Measurements from ENCODE around the gene AIM2. TPM values are rescaled to one million over a fixed set of nuclear protein-coding genes. Genes with fewer than 3 reads are reported as not detected.

The AIM2 gene
- total RNA-seq, 1 donor from 2014 or later = not detected

DNA sequence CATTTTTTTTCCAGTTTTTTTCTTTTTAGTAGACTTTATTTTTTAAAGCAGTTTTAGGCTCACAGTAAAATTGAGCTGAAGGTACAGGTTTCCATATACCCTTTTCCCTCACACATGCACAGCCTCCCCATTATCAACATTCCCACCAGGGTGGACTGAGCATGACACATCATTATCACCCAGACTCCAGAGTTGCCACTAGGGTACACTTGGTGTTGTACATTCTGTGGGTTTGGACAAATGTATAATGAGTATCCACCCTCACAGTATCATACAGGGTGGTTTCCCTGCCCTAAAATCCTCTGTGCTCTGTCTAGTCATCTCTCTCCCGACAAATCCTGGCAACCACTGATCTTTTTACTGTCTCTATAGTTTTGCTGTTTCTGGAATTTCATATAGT is 3.0 kb upstream of the AIM2 start:
- TF ChIP-seq, protein P1, sequence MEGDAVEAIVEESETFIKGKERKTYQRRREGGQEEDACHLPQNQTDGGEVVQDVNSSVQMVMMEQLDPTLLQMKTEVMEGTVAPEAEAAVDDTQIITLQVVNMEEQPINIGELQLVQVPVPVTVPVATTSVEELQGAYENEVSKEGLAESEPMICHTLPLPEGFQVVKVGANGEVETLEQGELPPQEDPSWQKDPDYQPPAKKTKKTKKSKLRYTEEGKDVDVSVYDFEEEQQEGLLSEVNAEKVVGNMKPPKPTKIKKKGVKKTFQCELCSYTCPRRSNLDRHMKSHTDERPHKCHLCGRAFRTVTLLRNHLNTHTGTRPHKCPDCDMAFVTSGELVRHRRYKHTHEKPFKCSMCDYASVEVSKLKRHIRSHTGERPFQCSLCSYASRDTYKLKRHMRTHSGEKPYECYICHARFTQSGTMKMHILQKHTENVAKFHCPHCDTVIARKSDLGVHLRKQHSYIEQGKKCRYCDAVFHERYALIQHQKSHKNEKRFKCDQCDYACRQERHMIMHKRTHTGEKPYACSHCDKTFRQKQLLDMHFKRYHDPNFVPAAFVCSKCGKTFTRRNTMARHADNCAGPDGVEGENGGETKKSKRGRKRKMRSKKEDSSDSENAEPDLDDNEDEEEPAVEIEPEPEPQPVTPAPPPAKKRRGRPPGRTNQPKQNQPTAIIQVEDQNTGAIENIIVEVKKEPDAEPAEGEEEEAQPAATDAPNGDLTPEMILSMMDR (conservative IDR thresholded peaks at IDR 0.05; ENCODE audit: low read depth, low read length) = no peak
- H3K4me3 ChIP-seq (ENCODE audit: low read depth, low read length) = no peak overlapping the region
- DNase-seq (ENCODE audit: low read depth) = no peak

DNA sequence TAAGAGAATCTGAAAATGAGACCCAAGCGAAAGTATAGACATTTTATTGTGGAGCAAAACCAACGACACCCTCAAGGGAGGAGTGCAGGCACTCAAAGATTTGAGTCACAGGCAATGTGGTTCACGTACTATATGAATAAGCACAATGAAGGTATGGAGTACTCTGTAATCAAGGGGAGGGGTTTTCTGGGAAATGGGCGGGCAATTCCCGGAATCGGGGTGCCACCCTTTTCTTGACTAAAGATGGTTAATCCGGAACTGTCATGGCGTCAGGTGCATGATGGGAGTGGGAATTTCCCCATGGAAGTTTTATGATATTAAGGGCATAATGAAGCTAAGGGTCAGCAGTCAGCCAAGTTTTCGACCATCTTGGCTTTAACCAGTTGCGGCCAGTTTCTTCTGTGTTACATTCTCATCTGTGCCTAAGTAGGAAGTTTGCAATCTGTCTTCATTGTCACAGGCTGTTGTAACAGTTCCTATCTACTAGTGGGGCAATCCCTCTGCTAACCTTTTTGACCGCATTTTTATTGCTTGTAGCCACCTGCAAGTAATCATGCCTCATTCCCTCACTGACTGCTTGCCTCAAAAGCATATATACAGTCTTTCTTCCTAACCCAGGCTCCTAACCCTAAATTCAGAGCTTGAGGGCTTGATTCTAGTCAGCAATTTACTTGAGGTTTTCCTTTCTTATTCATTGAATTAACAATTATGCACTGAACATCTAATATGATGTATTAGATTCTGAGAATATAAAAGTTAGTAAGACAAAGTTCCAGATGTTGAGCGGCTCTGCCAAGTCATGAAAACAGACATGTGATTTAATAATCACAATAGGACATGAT is 775 bp upstream of the AIM2 start:
- no peak for DNase-seq (ENCODE audit: low read depth)
- TF ChIP-seq, protein P1 (conservative IDR thresholded peaks at IDR 0.05; ENCODE audit: low read depth, low read length) = no peak
- no peak overlapping the region for H3K4me3 ChIP-seq (ENCODE audit: low read depth, low read length)

DNA sequence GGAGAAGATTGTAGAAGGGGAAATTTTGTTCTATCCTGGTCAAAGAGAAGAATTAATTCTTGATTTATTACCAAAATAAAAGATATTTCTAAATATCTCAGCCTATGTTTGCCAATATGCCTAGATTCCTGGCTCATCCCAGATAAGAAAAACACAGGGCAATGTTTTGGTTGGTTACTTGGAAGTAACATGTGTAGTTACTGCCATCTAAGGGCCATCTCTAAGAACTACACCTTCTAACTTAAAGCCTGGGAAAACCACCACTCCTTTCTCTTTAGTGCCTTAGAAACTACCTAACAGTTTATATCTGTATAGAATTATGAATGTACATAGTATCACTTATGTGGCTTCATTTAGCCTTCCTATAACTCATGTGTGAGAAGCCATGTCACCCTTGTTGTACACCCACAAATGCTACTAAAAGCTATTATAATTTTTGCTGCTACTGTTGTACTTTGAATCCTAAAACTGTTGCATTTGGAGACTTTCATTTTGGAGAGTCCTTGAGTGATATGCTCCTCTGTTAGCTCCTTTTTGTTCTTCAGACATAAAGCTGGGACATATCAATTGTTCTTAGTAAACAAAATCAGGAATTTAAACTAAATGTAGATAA is 4.5 kb downstream of the AIM2 start:
- no peak overlapping the region for H3K4me3 ChIP-seq (ENCODE audit: low read depth, low read length)
- peak; percentile 29 for DNase-seq (ENCODE audit: low read depth)
- TF ChIP-seq, protein P1 (conservative IDR thresholded peaks at IDR 0.05; ENCODE audit: low read depth, low read length) = peak; percentile 72

DNA sequence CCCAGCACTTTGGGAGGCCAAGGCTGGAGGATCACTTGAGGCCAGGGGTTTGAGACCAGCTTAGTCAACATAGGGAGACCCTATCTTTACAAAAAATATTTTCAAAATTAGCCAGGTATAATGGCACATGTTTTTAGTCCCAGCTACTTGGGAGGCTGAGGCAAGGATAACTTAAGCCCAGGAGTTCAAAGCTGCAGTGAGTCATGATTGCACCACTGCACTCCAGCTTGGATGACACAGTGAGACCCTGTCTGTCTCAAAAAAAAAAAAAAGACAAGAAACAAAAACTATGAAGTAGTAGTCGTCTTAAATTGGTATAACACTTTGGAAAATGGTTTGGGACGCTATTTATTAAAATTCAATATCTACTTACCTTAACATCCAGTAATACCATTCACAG is 7.7 kb downstream of the AIM2 start:
- TF ChIP-seq, protein P1 (conservative IDR thresholded peaks at IDR 0.05; ENCODE audit: low read depth, low read length) = no peak
- H3K4me3 ChIP-seq (ENCODE audit: low read depth, low read length) = no peak overlapping the region

DNA sequence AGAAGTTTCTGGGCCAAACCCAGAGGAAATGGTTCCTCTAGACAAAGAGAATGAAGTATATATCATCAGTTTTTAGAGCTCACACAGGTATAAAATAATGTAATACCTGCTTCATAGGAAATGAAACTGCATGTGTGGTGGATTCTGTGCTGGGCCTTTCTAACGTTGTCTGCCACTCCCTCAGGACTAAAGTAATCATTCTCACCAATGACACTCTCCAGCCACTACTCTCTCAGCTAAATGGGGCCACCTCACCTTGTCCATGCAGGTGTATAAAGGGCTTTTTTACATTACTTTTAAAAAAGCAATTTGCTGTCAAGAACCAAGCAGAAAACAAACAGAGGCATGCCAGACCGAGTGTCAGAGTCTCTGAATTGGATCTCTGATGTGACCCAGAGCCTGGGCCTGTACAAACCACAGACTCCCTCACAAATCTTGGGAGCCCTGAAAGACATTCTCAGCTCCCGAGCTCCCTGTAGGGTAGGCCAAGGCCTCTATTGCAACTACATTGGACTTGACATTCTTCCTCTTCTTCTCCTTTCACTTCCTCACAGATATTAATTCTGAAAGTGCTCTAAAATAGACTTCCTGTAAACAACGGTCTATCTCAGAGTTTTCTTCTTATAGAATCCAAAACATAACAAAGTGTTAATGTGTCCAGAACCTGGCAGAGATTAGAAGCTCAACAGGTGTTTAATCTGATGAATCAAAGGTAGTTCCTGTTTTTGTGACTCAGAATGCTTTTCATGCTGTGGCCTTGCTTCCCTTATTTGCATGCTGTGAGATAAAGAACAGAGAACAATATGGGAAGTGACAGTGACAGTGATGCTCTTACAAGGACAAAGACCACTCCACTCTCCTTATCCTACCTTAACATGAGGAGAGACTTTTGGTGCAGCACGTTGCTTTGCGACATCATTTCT is 8.6 kb downstream of the AIM2 start:
- TF ChIP-seq, protein P1 (conservative IDR thresholded peaks at IDR 0.05; ENCODE audit: low read depth, low read length) = no peak
- H3K4me3 ChIP-seq (ENCODE audit: low read depth, low read length) = no peak overlapping the region
- DNase-seq (ENCODE audit: low read depth) = no peak

More for the DNA sequence above, 7.7 kb downstream of the AIM2 start:
- no peak for DNase-seq (ENCODE audit: low read depth)

DNA sequence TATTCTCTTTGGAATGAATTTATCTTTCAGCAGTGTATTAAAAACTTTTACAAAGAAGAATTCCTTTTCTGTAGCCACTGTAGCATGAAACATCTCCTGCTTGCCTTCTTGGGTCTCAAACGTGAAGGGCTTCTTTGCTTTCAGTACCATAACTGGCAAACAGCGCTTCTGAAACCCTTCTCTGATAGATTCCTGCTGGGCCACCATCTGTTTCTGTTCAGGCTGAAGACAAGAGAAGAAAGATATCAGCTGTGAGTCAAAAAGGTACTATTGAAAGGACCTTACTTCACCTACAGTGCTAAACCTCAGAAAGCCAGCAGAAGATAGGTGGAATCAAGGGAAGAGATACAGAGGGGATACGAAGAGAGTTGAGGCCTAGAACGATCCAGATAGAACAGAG is 10.5 kb downstream of the AIM2 start:
- DNase-seq (ENCODE audit: low read depth) = no peak
- no peak overlapping the region for H3K4me3 ChIP-seq (ENCODE audit: low read depth, low read length)
- TF ChIP-seq, protein P1 (conservative IDR thresholded peaks at IDR 0.05; ENCODE audit: low read depth, low read length) = no peak

Measured in epithelial cell of proximal tubule (primary cell).